Astrocyte (in vitro differentiated cells and primary cell): ENCODE results near the gene PLCXD3.

Experiments used
- EZH2 ChIP-seq: IDR thresholded peaks from 2 replicates; pipeline ENCODE4 v1.6.1; 2012; ENCODE audit warnings: mild to moderate bottlenecking, low read length, inconsistent platforms; ENCODE audit not compliant: insufficient read depth
- TF ChIP-seq, protein P1 (sequence below): IDR thresholded peaks from 2 replicates; pipeline ENCODE4 v1.5.1; 2011; ENCODE audit warnings: low read depth, mild to moderate bottlenecking, inconsistent platforms, low read length, moderate library complexity; ENCODE audit not compliant: insufficient read depth

DNA sequence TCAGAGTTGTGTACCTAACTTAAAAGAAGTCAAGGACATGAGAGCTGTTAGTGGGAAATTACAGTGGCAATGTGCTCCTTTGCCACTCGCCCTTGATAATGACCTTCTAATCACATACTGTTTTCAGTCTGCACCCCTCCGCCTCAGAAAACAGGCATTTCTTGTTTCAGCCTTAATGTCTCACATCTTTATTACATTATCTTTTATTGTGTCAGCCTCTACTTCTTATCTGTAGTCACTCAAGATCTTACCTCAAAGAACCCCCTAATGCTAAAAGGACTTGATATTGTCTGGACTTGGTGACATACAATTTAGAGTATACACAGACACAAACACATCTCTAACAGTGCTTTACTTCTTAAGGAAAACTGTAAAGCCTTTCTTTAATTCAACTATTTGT lies 97.9 kb downstream of the PLCXD3 start:
- TF ChIP-seq, protein P1, sequence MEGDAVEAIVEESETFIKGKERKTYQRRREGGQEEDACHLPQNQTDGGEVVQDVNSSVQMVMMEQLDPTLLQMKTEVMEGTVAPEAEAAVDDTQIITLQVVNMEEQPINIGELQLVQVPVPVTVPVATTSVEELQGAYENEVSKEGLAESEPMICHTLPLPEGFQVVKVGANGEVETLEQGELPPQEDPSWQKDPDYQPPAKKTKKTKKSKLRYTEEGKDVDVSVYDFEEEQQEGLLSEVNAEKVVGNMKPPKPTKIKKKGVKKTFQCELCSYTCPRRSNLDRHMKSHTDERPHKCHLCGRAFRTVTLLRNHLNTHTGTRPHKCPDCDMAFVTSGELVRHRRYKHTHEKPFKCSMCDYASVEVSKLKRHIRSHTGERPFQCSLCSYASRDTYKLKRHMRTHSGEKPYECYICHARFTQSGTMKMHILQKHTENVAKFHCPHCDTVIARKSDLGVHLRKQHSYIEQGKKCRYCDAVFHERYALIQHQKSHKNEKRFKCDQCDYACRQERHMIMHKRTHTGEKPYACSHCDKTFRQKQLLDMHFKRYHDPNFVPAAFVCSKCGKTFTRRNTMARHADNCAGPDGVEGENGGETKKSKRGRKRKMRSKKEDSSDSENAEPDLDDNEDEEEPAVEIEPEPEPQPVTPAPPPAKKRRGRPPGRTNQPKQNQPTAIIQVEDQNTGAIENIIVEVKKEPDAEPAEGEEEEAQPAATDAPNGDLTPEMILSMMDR: no peak
- no peak for TF ChIP-seq EZH2
